DND-41 (cell line): ENCODE results near the gene ADAMTSL3.

Experiments
- ATAC-seq: fragments of 200-7000 bp; cut with Tn5 transposase; 3 replicates; pipeline ENCODE4 v1.9.1; 2021; ENCODE audit warnings: low read depth; ENCODE audit not compliant: insufficient read depth
- DNase-seq: peaks from one replicate; pipeline ENCODE4 v3.0.0-alpha.2; 2020
- H2AFZ ChIP-seq: 2 replicates; pipeline ENCODE4 v1.6.0; 2012; ENCODE audit warnings: low read depth, low read length
- H3K27ac ChIP-seq: 2 replicates; pipeline ENCODE4 v1.5.1; 2012; ENCODE audit warnings: low read length, inconsistent platforms
- H3K27me3 ChIP-seq: fragments of 200-600 bp; sonication (generic); 2 replicates; pipeline ENCODE4 v1.6.0; 2012; ENCODE audit warnings: low read length, mild to moderate bottlenecking, inconsistent platforms; ENCODE audit not compliant: insufficient read depth, poor library complexity
- H3K36me3 ChIP-seq: 2 replicates; pipeline ENCODE4 v1.5.1; 2012; ENCODE audit warnings: low read length, inconsistent platforms; ENCODE audit not compliant: insufficient read depth
- H3K4me1 ChIP-seq: 2 replicates; pipeline ENCODE4 v1.5.1; 2012; ENCODE audit warnings: mild to moderate bottlenecking, low read length; ENCODE audit not compliant: insufficient read depth
- H3K4me2 ChIP-seq: 2 replicates; pipeline ENCODE4 v1.6.0; 2012; ENCODE audit warnings: mild to moderate bottlenecking, moderate library complexity, low read length, inconsistent platforms; ENCODE audit not compliant: insufficient read depth
- H3K4me3 ChIP-seq, 2 experiments: fragments of 200-600 bp in 1 of 2; shearing (Covaris generic) in 1 of 2; 2 replicates each; pipeline ENCODE4 v1.5.1; 2012 to 2016; ENCODE audit warnings: inconsistent platforms in 2 of 2, low read length in 2 of 2, mild to moderate bottlenecking in 2 of 2, low read depth in 1 of 2, moderate library complexity in 1 of 2
- H3K79me2 ChIP-seq: 2 replicates; pipeline ENCODE4 v1.6.0; 2012; ENCODE audit warnings: low read length, inconsistent platforms; ENCODE audit not compliant: insufficient read depth
- H3K9ac ChIP-seq: 2 replicates; pipeline ENCODE4 v1.6.0; 2012; ENCODE audit warnings: low read depth, mild to moderate bottlenecking, inconsistent platforms, low read length, moderate library complexity
- H3K9me3 ChIP-seq: 2 replicates; pipeline ENCODE4 v1.5.1; 2012; ENCODE audit warnings: low read length, moderate library complexity, mild to moderate bottlenecking, inconsistent platforms; ENCODE audit not compliant: insufficient read depth, severe bottlenecking
- H4K20me1 ChIP-seq: 2 replicates; pipeline ENCODE4 v1.6.0; 2012; ENCODE audit warnings: low read length; ENCODE audit not compliant: insufficient read depth
- CTCF ChIP-seq: IDR thresholded peaks from 2 replicates; pipeline ENCODE4 v1.5.1; 2012; ENCODE audit warnings: borderline replicate concordance, low read length, moderate library complexity, mild to moderate bottlenecking; ENCODE audit not compliant: poor library complexity, severe bottlenecking; ENCODE audit errors: extremely low read depth
- EZH2 ChIP-seq: IDR thresholded peaks from 3 replicates; pipeline ENCODE4 v1.6.1; 2012; ENCODE audit warnings: borderline replicate concordance, low read depth, mild to moderate bottlenecking, moderate library complexity, low read length, inconsistent platforms; ENCODE audit not compliant: severe bottlenecking

ADAMTSL3 gene

GRCh38 chr15:83721981-83722380 lies 68.1 kb downstream of the ADAMTSL3 start:
- Histone ChIP-seq H3K4me3 (no peak overlapping the region), H3K27me3 (no peaks in the 10 kb centered on the region), H3K79me2 (no peaks in the 10 kb centered on the region), H3K27ac (no peak overlapping the region), H3K9ac (no peak overlapping the region), H2AFZ (no peak overlapping the region), H3K4me1 (no peaks in the 10 kb centered on the region), H3K9me3 (no peaks in the 10 kb centered on the region), H4K20me1 (no peaks in the 10 kb centered on the region), H3K36me3 (no peaks in the 10 kb centered on the region), H3K4me2 (no peak overlapping the region)
- no peak for TF ChIP-seq EZH2
- no peak for TF ChIP-seq CTCF
- ATAC-seq (no peak), DNase-seq (no peak)

GRCh38 chr15:83723216-83723615 lies 69.3 kb downstream of the ADAMTSL3 start:
- H3K27ac ChIP-seq = no peak overlapping the region
- DNase-seq = no peak
- H3K4me1 ChIP-seq = no peaks in the 10 kb centered on the region
- no peaks in the 10 kb centered on the region for H3K36me3 ChIP-seq
- no peak overlapping the region for H3K9ac ChIP-seq
- no peaks in the 10 kb centered on the region for H4K20me1 ChIP-seq
- TF ChIP-seq CTCF (no peak), EZH2 (no peak)
- H3K4me2 ChIP-seq = no peak overlapping the region
- H2AFZ ChIP-seq = no peak overlapping the region
- no peaks in the 10 kb centered on the region for H3K9me3 ChIP-seq
- ATAC-seq = no peak
- no peaks in the 10 kb centered on the region for H3K79me2 ChIP-seq
- H3K4me3 ChIP-seq = no peak overlapping the region
- H3K27me3 ChIP-seq = no peaks in the 10 kb centered on the region

- TF ChIP-seq CTCF = no peak
- no peak for TF ChIP-seq EZH2
- Histone ChIP-seq H3K4me3 (no peak overlapping the region), H3K9ac (no peak overlapping the region), H3K27ac (no peak overlapping the region), H3K4me1 (no peaks in the 10 kb centered on the region), H3K36me3 (no peaks in the 10 kb centered on the region), H3K27me3 (no peaks in the 10 kb centered on the region), H3K79me2 (no peaks in the 10 kb centered on the region), H3K4me2 (no peak overlapping the region), H2AFZ (no peak overlapping the region), H3K9me3 (no peaks in the 10 kb centered on the region), H4K20me1 (no peaks in the 10 kb centered on the region)
- no peak for DNase-seq
- ATAC-seq = no peak
These were observed 78.3 kb downstream of the ADAMTSL3 start for GRCh38 chr15:83732196-83732595.

- no peak overlapping the region for H3K4me3 ChIP-seq
- no peaks in the 10 kb centered on the region for H3K9me3 ChIP-seq
- H3K27me3 ChIP-seq = no peaks in the 10 kb centered on the region
- TF ChIP-seq EZH2 = no peak
- no peak for TF ChIP-seq CTCF
- no peaks in the 10 kb centered on the region for H4K20me1 ChIP-seq
- no peak overlapping the region for H3K9ac ChIP-seq
- no peaks in the 10 kb centered on the region for H3K4me1 ChIP-seq
- no peak overlapping the region for H3K4me2 ChIP-seq
- H3K36me3 ChIP-seq = no peaks in the 10 kb centered on the region
- no peak for ATAC-seq
- no peak overlapping the region for H3K27ac ChIP-seq
- H3K79me2 ChIP-seq = no peaks in the 10 kb centered on the region
- no peak for DNase-seq
- H2AFZ ChIP-seq = no peak overlapping the region
These were observed 78.8 kb downstream of the ADAMTSL3 start for GRCh38 chr15:83732770-83733169.
